H54 (cell line): Measurements from ENCODE around the gene KRT86.
"Not testable (repeated sequence)": the region's sequence is repeated elsewhere in the genome, so short reads cannot be mapped to it uniquely, and the experiment has no call there.

Experiments
- DNase-seq: peaks from one replicate; pipeline ENCODE4 v3.0.0; 2011; ENCODE audit warnings: low spot score, mixed read lengths; ENCODE audit not compliant: insufficient read length
- FAIRE-seq: peaks from 3 replicates; lab custom pipeline; 2011; peaks lifted over from hg19 to GRCh38; lab: Jason Lieb, UNC
- POLR2A ChIP-seq: IDR thresholded peaks from 2 replicates; pipeline ENCODE4 v1.6.1; 2011; ENCODE audit warnings: low read depth, mild to moderate bottlenecking, low read length

KRT86 gene

DNA sequence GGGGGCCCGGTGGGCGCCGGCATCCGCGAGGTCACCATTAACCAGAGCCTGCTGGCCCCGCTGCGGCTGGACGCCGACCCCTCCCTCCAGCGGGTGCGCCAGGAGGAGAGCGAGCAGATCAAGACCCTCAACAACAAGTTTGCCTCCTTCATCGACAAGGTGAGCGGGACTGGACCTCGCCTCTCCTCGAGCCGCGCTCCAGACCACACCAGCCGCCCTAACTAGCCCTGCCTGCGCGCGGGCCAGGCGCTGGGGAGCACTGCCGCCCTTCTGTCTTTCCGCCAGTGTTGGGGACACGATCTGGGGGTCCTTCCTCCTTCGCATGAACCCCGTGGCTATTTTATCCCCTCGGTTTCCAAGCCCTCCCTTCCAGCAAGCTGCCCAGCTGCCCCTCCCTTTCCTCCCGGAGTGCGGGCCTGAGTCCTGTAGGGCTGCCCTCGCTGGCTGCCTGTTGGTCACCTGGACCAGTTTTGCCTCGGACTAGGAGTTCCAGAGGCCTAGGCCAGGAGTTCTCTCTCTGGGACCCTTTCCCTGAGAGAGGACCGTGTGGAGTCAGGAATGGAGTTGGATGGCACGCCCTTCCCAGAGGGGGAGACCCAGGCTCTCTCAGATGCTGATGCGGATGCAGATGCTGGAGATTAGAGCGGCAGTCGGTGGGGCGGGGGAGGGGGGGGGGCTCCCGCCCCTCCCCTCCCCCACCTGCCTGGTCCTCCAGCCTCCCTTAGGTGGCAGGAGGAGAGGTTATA lies 40.8 kb upstream of the KRT86 start:
- no peak for FAIRE-seq
- DNase-seq: no peak
- TF ChIP-seq POLR2A: no peak

DNA sequence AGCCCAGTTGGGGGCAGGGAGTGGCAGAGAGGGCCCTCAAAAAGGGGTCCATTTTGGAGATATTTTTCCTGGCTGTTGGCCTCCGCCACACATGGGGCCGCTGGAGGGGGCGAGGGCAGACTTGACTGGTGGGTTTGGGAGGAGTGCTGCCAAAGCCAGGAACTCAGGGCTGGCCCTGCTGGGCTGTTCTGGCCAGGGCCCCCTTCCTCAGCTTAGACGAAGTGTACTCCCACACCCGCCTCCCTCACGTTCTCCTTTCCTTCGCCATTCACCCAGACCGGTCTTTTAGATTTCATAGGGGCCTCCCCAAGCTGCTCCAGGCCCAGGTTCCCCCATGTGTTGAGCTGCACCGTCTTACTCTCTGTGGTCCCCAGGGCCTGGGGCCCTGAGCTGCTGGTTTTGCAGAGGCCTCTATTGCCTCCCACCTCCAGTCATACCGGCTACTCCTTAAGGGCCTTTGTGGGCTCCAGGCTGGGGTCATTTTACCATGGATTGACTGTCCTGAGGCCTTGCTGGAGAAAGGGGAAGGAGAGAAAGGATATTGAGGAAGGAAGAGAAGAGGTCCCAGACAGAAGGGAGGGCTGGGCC lies 40.1 kb upstream of the KRT86 start:
- TF ChIP-seq POLR2A: no peak
- FAIRE-seq: no peak
- DNase-seq: no peak

DNA sequence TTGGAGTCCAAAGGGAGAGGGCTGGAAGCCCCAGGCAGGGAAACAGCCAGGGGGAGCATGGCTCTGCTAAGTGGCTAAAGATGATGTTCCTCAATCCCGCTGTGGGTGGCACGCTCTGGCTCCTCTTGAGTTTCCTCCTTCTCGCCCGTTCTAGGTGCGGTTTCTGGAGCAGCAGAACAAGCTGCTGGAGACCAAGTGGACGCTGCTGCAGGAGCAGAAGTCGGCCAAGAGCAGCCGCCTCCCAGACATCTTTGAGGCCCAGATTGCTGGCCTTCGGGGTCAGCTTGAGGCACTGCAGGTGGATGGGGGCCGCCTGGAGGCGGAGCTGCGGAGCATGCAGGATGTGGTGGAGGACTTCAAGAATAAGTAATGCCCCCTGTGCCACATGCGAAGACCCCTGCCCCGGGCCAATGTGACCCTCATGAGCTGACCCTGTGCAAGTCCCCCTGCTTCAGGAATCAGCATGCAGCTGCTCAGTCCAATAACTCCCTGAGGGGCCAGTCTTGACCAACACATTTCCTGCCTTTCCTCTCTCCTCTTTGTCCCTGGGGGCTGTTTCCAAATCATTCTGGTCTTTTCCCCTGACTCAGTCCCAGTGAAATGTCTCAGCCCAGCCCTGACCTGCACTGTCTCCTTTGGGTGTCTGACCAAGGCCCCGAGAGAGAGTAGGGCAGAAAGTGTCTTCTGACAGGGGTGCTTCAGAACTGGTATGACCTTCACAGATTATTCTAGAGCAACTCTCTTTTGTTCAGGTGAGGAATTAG lies 39.3 kb upstream of the KRT86 start:
- DNase-seq (no peak), FAIRE-seq (no peak)
- no peak for TF ChIP-seq POLR2A

DNA sequence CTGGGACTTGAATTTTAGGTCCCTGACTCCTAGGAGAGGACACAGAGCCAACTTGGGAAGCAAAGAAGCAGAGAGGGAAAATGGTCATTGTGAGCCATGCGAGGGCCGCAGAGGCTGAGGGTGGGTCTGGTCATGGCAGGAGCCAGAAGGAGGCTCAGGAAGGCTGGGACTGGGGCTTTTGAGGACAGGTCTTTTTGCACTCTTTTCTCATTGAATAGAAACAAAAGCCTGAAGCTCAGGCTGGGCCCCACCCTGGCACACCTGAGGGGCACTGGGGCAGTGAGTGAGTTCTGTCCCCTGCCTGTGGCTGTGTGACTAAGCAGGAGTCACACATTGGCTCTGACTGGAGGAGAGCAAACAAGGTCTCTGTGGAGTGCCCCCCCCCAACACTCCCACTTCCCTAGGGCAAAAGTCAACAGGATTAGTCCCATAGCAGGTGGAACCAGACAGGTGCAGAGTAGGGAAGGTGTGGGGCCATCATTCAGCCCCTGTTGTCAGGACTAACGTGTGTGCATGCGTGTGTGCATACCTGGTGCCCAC lies 38.6 kb upstream of the KRT86 start:
- DNase-seq (no peak), FAIRE-seq (no peak)
- no peak for TF ChIP-seq POLR2A

DNA sequence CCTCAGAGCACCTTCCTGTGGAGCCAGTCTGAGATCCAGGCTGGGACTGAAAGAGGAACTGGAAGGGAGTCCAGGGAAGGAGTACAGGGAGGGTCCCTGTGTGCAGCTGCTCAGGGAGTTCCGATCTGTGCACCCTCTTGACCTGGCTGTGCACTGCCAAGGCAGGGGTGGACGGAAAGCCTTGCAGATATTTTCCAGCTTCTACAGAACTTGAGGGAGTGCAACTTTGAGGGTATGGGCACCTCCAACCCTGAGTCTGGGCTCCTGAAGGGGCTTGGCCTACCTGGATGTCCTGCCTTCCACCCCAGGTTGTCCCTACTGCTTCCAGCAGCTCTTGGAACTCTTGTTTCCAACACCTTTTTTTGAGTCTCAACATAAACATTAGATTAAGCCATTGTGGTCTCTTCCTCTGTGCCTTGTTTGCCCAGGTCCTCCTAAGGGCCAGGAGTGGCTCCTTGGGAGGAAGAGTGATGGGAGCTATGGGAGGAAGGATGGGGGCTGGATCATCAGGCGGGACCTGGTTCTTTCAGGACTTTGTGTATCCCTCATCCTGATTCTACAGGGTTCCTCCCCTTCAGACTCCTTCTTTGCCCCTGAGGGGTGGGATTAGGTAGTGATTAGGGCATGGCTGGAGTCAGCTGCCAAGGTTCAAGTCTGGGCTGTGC lies 37.9 kb upstream of the KRT86 start:
- no peak for TF ChIP-seq POLR2A
- DNase-seq (no peak), FAIRE-seq (no peak)

DNA sequence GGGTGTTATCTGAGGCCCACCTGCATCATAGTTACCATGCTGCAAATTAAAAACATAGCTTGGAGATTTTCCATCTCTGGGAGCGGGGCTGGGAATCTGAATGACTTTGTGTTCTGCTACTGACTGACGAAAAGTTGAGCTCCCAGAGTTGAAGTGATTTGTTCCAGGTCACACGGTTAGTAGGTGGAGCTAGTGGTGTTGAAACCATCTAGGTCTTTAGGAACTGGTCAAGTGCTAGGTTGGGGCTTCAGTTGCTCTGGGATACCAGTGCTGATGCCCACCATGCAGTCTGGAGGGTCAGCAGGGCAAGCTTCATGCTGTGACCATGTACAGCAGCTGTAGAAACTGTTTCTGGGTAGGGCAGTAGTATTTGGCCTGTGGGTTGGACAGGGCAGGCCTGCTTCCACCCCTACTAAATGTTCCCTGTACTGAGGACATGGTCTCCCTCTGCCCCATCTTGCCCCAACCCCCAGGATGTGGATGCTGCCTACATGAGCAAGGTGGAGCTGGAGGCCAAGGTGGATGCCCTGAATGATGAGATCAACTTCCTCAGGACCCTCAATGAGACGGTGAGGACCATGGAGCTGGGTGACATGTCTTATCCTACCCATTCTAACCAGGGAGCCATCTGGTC lies 36.1 kb upstream of the KRT86 start:
- FAIRE-seq: no peak

DNA sequence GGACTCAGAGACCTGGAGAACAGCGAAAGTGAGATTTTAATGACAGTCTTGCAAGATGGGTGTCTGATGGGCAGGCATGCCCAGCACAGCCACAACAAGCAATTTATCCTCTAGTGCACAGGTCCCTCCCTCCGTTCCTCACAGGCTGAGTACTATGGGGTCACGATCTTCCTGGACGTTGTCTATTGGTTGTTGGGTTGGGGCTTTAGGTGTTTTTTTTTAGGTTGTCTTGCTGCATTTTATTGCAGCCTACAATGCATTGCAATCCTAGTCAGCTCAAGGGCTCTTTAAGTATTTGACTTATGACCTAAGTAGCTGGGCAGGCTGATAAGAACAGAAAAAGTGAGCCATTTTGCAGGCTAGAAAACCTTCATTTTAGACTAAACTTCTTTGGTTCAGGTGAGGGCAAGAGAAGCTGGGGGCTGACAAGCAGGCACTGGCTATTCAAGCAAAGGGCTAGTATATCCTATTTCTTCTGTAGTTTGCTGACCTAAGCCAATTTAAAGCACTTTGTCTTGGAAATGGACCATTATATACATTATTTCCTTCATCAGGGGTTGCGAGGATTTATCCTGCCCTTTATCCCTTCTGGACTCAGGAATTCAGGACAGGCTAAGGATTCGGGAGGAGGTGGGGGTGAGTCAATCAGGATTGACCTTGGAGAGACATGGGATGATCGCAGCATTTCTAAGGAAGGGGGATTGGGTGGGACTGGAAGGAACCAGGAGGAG lies 35.4 kb upstream of the KRT86 start:
- no peak for TF ChIP-seq POLR2A
- DNase-seq (no peak), FAIRE-seq (no peak)

More for the DNA sequence above, 36.1 kb upstream of the KRT86 start:
- DNase-seq: no peak
- TF ChIP-seq POLR2A: no peak

DNA sequence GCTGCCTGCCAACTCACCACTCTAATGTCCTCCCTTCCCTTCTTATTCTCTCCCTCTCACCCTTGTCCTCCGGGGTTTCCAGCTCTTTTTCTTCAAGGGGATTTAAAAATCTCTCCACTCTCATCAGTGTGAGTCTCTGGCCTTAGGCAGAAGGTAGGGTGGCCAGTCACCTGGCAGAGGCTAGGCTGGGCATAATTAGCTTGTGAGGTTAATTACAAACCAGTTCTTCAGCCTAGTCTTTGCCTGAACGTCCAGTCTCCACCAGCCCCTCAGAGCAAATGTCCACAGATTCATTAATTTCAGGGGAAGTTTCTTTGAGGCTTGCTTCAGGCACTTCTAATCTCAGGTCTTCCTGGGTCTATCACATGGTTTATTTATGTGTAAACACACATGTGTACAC lies 34.7 kb upstream of the KRT86 start:
- FAIRE-seq (no peak), DNase-seq (no peak)
- no peak for TF ChIP-seq POLR2A

DNA sequence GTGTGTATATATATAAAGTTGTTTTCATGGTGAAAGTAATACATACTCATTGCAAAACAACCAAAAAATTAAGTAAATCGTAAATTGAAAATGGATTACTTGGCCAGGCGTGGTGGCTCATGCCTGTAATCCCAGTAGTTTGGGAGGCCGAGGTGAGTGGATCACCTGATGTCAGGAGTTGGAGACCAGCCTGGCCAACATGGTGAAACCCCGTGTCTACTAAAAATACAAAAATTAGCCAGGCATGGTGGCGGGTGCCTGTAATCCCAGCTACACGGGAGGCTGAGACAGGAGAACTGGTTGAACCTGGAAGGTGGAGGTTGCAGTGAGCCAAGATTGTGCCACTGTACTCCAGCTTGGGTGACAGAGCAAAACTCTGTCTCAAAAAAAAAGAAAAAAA lies 34.2 kb upstream of the KRT86 start:
- not testable (repeated sequence) for FAIRE-seq, DNase-seq

DNA sequence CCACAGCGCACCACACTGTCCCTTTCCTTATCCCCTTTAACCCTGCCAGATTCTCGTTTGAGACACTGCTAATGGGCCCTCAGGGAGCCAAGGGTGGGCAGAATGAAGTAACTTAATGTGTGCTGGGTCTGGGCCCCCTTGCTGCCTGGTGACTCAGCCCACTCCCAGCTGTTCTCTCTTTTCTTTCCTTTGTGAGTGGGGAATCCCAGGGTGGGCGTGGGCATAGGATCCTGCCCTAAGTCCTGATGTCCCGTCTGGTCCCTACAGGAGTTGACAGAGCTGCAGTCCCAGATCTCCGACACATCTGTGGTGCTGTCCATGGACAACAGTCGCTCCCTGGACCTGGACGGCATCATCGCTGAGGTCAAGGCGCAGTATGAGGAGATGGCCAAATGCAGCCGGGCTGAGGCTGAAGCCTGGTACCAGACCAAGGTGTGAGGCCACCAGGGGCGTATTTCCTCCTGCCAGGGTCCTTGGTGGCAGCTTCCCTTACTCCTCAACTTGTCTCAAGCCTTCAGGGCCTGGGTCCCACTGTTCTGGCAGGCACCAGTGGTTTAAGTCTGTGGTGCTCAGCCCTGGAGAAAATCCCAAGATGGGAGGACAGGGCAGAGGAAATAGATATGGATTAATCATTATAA lies 33.1 kb upstream of the KRT86 start:
- FAIRE-seq: no peak
- no peak for TF ChIP-seq POLR2A

DNA sequence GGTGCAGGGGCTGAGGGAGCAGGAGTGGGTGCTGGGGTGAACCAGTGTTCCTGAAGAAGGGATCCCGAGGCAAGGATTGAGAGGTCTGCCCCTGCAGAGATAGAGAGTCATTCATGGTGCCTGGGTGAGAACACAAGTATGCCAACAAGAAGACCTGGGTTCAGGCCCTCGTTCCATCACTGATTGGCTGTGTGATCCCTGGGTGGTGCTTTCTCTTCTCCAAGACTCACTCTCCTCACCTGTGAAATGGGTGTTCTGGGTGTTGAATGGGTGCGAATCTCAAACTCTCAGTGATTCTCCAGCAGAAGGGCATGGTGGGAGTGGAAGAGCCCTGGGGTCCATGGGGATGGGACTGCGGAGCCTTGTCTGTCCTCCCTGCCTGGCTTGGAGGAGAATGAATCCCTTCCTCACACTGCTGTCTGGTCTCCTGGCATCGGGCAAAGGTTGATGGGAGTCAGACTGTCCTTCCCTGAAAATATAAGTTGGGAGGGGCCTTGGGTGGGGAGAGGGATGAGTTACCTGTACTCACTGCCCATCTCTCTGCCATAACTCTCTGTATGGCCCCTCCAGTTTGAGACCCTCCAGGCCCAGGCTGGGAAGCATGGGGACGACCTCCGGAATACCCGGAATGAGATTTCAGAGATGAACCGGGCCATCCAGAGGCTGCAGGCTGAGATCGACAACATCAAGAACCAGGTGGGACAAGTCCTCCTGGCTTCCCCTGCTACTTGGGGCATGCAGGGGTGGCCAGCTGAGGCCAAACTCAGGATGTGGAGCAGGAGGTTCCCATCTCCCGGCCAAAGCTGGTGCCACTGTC lies 31.8 kb upstream of the KRT86 start:
- no peak for TF ChIP-seq POLR2A
- no peak for FAIRE-seq
- DNase-seq: no peak

More for the DNA sequence above, 33.1 kb upstream of the KRT86 start:
- DNase-seq: no peak
